Panc1 (cell line): Measurements from ENCODE around the gene TTLL12.

Source experiments
- CTCF ChIP-seq: fragments of 450-650 bp; IDR thresholded peaks from 2 replicates; pipeline ENCODE4 v1.5.1; 2017; ENCODE audit warnings: mild to moderate bottlenecking
- POLR2AphosphoS5 ChIP-seq: IDR thresholded peaks from 2 replicates; pipeline ENCODE4 v1.6.1; 2012; ENCODE audit warnings: mild to moderate bottlenecking, low read depth, low read length, moderate library complexity
- TCF7L2 ChIP-seq: IDR thresholded peaks from 2 replicates; pipeline ENCODE4 v1.6.1; 2011; ENCODE audit warnings: mild to moderate bottlenecking, low read depth, low read length, inconsistent platforms

- TF ChIP-seq TCF7L2 (no peak), CTCF (no peak), POLR2AphosphoS5 (no peak)
Measured at GRCh38 chr22:43155789-43156188, 31.1 kb downstream of the TTLL12 start.
